Ascending aorta (tissue), 2 donors: Measurements from ENCODE around the gene ZNF787. TPM values are rescaled to one million over a fixed set of nuclear protein-coding genes. Genes with fewer than 3 reads are reported as not detected.

Experiments
- DNase-seq, 2 donors: peaks; one replicate each; pipeline ENCODE4 v3.0.0-alpha.2; 2019; ENCODE audit warnings: low spot score in 2 of 2
- H3K27ac ChIP-seq, 2 donors: fragments of 200-600 bp; sonication (generic); one replicate each; pipeline ENCODE4 v1.5.1; 2016 to 2017; ENCODE audit warnings: mild to moderate bottlenecking in 1 of 2
- H3K27me3 ChIP-seq: fragments of 200-600 bp; sonication (generic); one replicate; pipeline ENCODE4 v1.5.1; 2017
- H3K36me3 ChIP-seq, 2 donors: fragments of 200-600 bp; sonication (generic); one replicate each; pipeline ENCODE4 v1.5.1; 2016
- H3K4me1 ChIP-seq, 2 donors: fragments of 200-600 bp; sonication (generic); one replicate each; pipeline ENCODE4 v1.5.1; 2016 to 2017; ENCODE audit warnings: mild to moderate bottlenecking in 1 of 2
- H3K4me3 ChIP-seq, 2 donors: fragments of 200-600 bp; sonication (generic); one replicate each; pipeline ENCODE4 v1.5.1; 2016 to 2017; ENCODE audit warnings: mild to moderate bottlenecking in 1 of 2
- H3K9me3 ChIP-seq, 2 donors: fragments of 200-600 bp; sonication (generic); one replicate each; pipeline ENCODE4 v1.5.1; 2016
- intact Hi-C: fragments of 100-400 bp; cut with DNase I; formaldehyde crosslinking; loops from one replicate; pipeline ENCODE4 v1.15.1; 2023
- total RNA-seq: library from RNA; depleted of rRNA; stranded (reverse); fragments of >200 nt; gene quantifications from one replicate; pipeline ENCODE4 v1.1.0, GENCODE V29; 2016
- TF ChIP-seq, protein P1 (sequence below), 3 experiments: fragments of 200-600 bp in 2 of 3; fragments of 450-650 bp in 1 of 3; sonication (generic) in 2 of 3; IDR thresholded peaks; one replicate each; pipeline ENCODE4 v1.5.1; 2016 to 2019; ENCODE audit warnings: antibody characterized with exemption in 3 of 3, mild to moderate bottlenecking in 1 of 3, moderate library complexity in 1 of 3

Gene ZNF787
- total RNA-seq, 1 donor from 2014 or later, result 18.1 TPM

DNA sequence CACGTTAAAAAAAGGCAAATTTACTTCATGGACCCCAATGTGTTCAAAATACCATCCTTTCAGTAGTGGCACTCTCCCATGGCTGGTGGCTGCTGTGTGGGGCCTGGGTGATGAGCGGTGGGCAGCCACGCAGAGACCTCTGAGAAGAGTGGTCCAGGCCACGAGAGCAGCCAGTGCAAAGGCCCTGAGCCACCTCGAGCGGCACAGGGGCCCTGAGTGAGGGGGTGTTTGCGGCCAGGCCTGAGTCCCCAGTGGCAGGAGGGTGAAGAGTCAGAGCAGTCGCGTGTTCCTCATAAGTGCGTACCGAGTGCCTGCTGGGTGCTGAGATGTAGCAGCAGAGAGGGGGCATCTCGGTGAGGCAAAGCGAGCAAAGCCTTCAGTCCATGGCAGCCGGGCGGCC, 27.0 kb upstream of the ZNF787 start:
- DNase-seq, result no peak
- intact Hi-C loops, result loop anchor here (10.0 kb wide), 1 partner anchor 1033 kb away; the partner anchor contains the start of gene PPP1R12C
- H3K27ac ChIP-seq, result no peak overlapping the region
- TF ChIP-seq, protein P1, sequence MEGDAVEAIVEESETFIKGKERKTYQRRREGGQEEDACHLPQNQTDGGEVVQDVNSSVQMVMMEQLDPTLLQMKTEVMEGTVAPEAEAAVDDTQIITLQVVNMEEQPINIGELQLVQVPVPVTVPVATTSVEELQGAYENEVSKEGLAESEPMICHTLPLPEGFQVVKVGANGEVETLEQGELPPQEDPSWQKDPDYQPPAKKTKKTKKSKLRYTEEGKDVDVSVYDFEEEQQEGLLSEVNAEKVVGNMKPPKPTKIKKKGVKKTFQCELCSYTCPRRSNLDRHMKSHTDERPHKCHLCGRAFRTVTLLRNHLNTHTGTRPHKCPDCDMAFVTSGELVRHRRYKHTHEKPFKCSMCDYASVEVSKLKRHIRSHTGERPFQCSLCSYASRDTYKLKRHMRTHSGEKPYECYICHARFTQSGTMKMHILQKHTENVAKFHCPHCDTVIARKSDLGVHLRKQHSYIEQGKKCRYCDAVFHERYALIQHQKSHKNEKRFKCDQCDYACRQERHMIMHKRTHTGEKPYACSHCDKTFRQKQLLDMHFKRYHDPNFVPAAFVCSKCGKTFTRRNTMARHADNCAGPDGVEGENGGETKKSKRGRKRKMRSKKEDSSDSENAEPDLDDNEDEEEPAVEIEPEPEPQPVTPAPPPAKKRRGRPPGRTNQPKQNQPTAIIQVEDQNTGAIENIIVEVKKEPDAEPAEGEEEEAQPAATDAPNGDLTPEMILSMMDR (IDR thresholded peaks at IDR 0.05), result no peak
- no peaks in the 10 kb centered on the region for H3K4me1 ChIP-seq
- no peaks in the 10 kb centered on the region for H3K27me3 ChIP-seq
- H3K4me3 ChIP-seq, result no peak overlapping the region
- H3K9me3 ChIP-seq, result no peaks in the 10 kb centered on the region
- peaks cover 19 to 40% of the 10 kb centered on the region in 2 donors for H3K36me3 ChIP-seq

DNA sequence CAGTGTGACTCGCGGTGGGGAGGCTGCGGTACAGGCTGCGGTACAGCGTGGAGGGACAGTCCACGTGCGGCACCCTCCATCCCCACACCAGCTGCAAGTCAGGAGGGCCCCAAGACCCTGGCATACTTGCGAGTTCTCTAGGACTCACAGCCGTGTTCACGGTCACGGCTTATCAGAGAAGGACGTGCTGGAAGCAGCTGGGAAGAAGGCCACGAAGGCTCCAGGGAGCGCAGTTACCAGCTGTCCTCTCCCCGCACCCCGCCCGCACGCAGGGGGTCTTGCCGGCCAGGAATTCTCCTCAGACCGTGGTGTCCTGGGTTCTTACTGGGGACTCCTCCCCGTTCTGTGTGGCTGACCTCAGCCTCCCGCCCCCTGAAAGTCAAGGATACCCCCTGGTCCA, 26.2 kb upstream of the ZNF787 start:
- Histone ChIP-seq H3K27me3 (no peaks in the 10 kb centered on the region), H3K27ac (no peak overlapping the region), H3K4me1 (peaks cover 0 to 2% of the 10 kb centered on the region in 2 donors), H3K36me3 (peaks cover 19 to 38% of the 10 kb centered on the region in 2 donors), H3K4me3 (no peak overlapping the region), H3K9me3 (no peaks in the 10 kb centered on the region)
- no peak for DNase-seq
- TF ChIP-seq, protein P1 (IDR thresholded peaks at IDR 0.05), result no peak
- intact Hi-C loops, result loop anchor here (10.0 kb wide), 1 partner anchor 1033 kb away; the partner anchor contains the start of gene PPP1R12C

DNA sequence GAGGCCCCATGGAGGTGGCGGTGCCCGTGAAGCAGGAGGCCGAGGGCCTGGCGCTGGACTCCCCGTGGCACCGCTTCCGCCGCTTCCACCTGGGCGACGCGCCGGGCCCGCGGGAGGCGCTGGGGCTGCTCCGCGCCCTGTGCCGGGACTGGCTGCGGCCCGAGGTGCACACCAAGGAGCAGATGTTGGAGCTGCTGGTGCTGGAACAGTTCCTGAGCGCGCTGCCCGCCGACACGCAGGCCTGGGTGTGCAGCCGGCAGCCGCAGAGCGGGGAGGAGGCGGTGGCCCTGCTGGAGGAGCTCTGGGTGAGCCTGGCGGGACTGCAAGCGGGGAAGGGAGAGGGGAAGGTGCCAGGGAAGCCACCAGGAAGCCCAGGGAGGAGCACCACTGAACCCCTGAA, 25.8 kb upstream of the ZNF787 start:
- Histone ChIP-seq H3K36me3 (peaks cover 19 to 38% of the 10 kb centered on the region in 2 donors), H3K9me3 (no peaks in the 10 kb centered on the region), H3K27ac (no peak overlapping the region), H3K4me3 (no peak overlapping the region), H3K4me1 (peaks cover 0 to 7% of the 10 kb centered on the region in 2 donors), H3K27me3 (no peaks in the 10 kb centered on the region)
- intact Hi-C loops, result loop anchor here (10.0 kb wide), 1 partner anchor 1032 kb away; the partner anchor contains the start of gene PPP1R12C
- DNase-seq, result no peak
- TF ChIP-seq, protein P1 (IDR thresholded peaks at IDR 0.05), result no peak

DNA sequence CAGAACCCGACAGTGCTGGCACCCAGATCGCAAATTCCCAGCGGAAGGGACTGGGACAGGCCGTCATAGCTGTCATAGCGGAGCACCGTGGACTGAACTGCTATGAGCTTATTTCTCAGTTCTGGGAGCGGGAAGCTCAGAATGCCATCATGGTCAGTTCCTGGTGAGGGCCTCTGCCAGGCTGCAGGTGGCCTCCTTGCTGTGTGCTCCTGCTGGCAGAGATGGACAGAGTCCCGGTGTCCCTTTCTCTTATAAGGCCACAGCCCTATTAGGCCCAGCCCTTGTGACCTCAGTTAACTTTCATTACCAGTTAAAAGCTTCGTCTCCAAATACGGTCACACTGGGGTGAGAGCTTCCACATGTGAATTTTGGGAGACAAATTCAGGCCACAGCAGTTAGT, 24.6 kb upstream of the ZNF787 start:
- H3K27ac ChIP-seq, result no peak overlapping the region
- no peaks in the 10 kb centered on the region for H3K27me3 ChIP-seq
- H3K9me3 ChIP-seq, result no peaks in the 10 kb centered on the region
- peaks cover 0 to 10% of the 10 kb centered on the region in 2 donors for H3K4me1 ChIP-seq
- intact Hi-C loops, result loop anchor here (10.0 kb wide), 1 partner anchor 1031 kb away; the partner anchor contains the start of gene PPP1R12C
- TF ChIP-seq, protein P1 (IDR thresholded peaks at IDR 0.05), result no peak
- H3K36me3 ChIP-seq, result peaks cover 19 to 38% of the 10 kb centered on the region in 2 donors
- DNase-seq, result no peak
- no peak overlapping the region for H3K4me3 ChIP-seq

DNA sequence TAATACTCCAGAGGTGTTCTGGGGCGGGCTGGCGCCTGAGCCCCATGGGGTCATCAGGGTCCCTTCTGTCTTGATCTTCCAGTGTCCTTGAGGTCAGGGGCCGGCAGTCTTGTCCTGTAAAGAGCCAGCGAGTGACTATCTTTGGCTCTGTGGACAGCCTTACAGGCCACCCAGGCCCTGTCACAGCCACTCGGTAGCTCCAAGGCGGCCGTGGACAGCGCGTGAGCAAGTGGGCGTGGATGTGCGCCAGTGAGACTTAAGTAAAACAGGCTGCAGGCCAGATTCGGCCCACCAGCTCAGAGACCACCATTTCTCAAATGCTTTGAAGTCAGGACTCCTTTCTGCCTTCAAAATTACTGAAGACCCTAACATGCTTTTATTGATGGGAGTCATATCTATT, 23.7 kb upstream of the ZNF787 start:
- Histone ChIP-seq H3K36me3 (peaks cover 19 to 34% of the 10 kb centered on the region in 2 donors), H3K27me3 (no peaks in the 10 kb centered on the region), H3K4me1 (peaks cover 0 to 15% of the 10 kb centered on the region in 2 donors), H3K9me3 (no peaks in the 10 kb centered on the region), H3K27ac (no peak overlapping the region), H3K4me3 (no peak overlapping the region)
- DNase-seq, result no peak
- intact Hi-C loops, result loop anchor here (5.0 to 10.0 kb wide), 3 partner anchors 692 to 1097 kb away; partner anchors contain the start of genes PPP1R12C and ZNF805
- TF ChIP-seq, protein P1 (IDR thresholded peaks at IDR 0.05), result no peak
